Neural cell (in vitro differentiated cells): ENCODE measurements around the gene CTSH. TPM values are rescaled to one million over a fixed set of nuclear protein-coding genes. Genes with fewer than 3 reads are reported as not detected.

Source experiments
- H2AFZ ChIP-seq: fragments of 200-600, 300-800 bp; sonication (generic), shearing (Covaris generic); 2 replicates; pipeline ENCODE4 v1.6.0; 2014; ENCODE audit warnings: low read depth, mild to moderate bottlenecking, antibody characterized with exemption, low read length, moderate library complexity
- H3F3A ChIP-seq: fragments of 200-600 bp; shearing (Covaris generic); 2 replicates; pipeline ENCODE4 v1.6.1; 2016; ENCODE audit warnings: mild to moderate bottlenecking, moderate library complexity, mixed read lengths, antibody characterized with exemption, low read length; ENCODE audit not compliant: insufficient read depth, poor library complexity, severe bottlenecking
- H3K27ac ChIP-seq: fragments of 200-600, 300-800 bp; sonication (generic), shearing (Covaris generic); 2 replicates; pipeline ENCODE4 v1.5.1; 2014; ENCODE audit warnings: mild to moderate bottlenecking, low read length, moderate library complexity
- H3K27me3 ChIP-seq: fragments of 300-800, 200-600 bp; sonication (generic), shearing (Covaris generic); 2 replicates; pipeline ENCODE4 v1.6.0; 2014; ENCODE audit warnings: mild to moderate bottlenecking, low read depth, low read length, moderate library complexity; ENCODE audit not compliant: insufficient read depth
- H3K36me3 ChIP-seq: fragments of 300-800, 200-600 bp; sonication (generic), shearing (Covaris generic); 2 replicates; pipeline ENCODE4 v1.5.1; 2014; ENCODE audit warnings: mild to moderate bottlenecking, antibody characterized with exemption, low read length, moderate library complexity; ENCODE audit not compliant: insufficient read depth
- H3K4me2 ChIP-seq: fragments of 300-800, 200-600 bp; sonication (generic), shearing (Covaris generic); 2 replicates; pipeline ENCODE4 v1.6.0; 2014; ENCODE audit warnings: mild to moderate bottlenecking, low read length
- H3K4me3 ChIP-seq: fragments of 300-800, 200-600 bp; sonication (generic), shearing (Covaris generic); 2 replicates; pipeline ENCODE4 v1.5.1; 2014; ENCODE audit warnings: mild to moderate bottlenecking, low read length, moderate library complexity
- H3K79me2 ChIP-seq: fragments of 200-600 bp; shearing (Covaris generic); replicated peaks from 2 replicates; pipeline ENCODE4 v1.6.0; 2014; ENCODE audit warnings: mild to moderate bottlenecking, low read length, moderate library complexity; ENCODE audit not compliant: insufficient read depth
- H3K9ac ChIP-seq: fragments of 300-800, 200-600 bp; sonication (generic), shearing (Covaris generic); 2 replicates; pipeline ENCODE4 v1.6.1; 2016; ENCODE audit warnings: mild to moderate bottlenecking, low read length, mixed read lengths
- H3K9me2 ChIP-seq: fragments of 200-600 bp; shearing (Covaris generic); 2 replicates; pipeline ENCODE4 v1.6.1; 2016; ENCODE audit warnings: mild to moderate bottlenecking, low read length, mixed read lengths; ENCODE audit not compliant: insufficient read depth
- H3K9me3 ChIP-seq: fragments of 200-600, 300-800 bp; sonication (generic), shearing (Covaris generic); 2 replicates; pipeline ENCODE4 v1.6.1; 2016; ENCODE audit warnings: mild to moderate bottlenecking, mixed run types, low read length, moderate library complexity, mixed read lengths
- H4K20me1 ChIP-seq: fragments of 200-600 bp; shearing (Covaris generic); 2 replicates; pipeline ENCODE4 v1.6.1; 2016; ENCODE audit warnings: mild to moderate bottlenecking, mixed run types; ENCODE audit not compliant: insufficient read depth
- CTCF ChIP-seq: fragments of 450-650 bp; IDR thresholded peaks from 2 replicates; pipeline ENCODE4 v1.5.1; 2014; ENCODE audit warnings: antibody characterized with exemption, mild to moderate bottlenecking, moderate library complexity; ENCODE audit not compliant: poor library complexity, severe bottlenecking
- EP300 ChIP-seq: fragments of 450-650 bp; conservative IDR thresholded peaks from 2 replicates; pipeline ENCODE4 v1.6.1; 2014; ENCODE audit warnings: antibody characterized with exemption, mild to moderate bottlenecking, moderate library complexity; ENCODE audit not compliant: poor library complexity, severe bottlenecking
- EZH2 ChIP-seq: fragments of 200-600, 300-800 bp; shearing (Covaris generic), sonication (generic); IDR thresholded peaks from 2 replicates; pipeline ENCODE4 v1.6.1; 2014; ENCODE audit warnings: antibody characterized with exemption, low read length, borderline replicate concordance, mild to moderate bottlenecking; ENCODE audit not compliant: insufficient read depth, poor library complexity, severe bottlenecking
- MXI1 ChIP-seq: fragments of 450-650 bp; conservative IDR thresholded peaks from 2 replicates; pipeline ENCODE4 v1.6.1; 2014; ENCODE audit warnings: antibody characterized with exemption, mild to moderate bottlenecking; ENCODE audit not compliant: poor library complexity, severe bottlenecking
- POLR2AphosphoS5 ChIP-seq: IDR thresholded peaks from 2 replicates; pipeline ENCODE4 v1.6.1; 2012
- RAD21 ChIP-seq: fragments of 450-650 bp; conservative IDR thresholded peaks from 2 replicates; pipeline ENCODE4 v1.6.1; 2014; ENCODE audit warnings: antibody characterized with exemption, mild to moderate bottlenecking, moderate library complexity
- REST ChIP-seq: IDR thresholded peaks from 2 replicates; pipeline ENCODE4 v1.6.1; 2012; ENCODE audit warnings: borderline replicate concordance
- SMC3 ChIP-seq: fragments of 450-650 bp; conservative IDR thresholded peaks from 2 replicates; pipeline ENCODE4 v1.6.1; 2014; ENCODE audit warnings: antibody characterized with exemption, mild to moderate bottlenecking, moderate library complexity; ENCODE audit not compliant: poor library complexity
- TAF1 ChIP-seq: IDR thresholded peaks from 2 replicates; pipeline ENCODE4 v1.6.1; 2012; ENCODE audit warnings: low read depth
- polyA plus RNA-seq: library from polyadenylated mRNA; depleted of rRNA; stranded (reverse); fragments of >200 nt; gene quantifications from 2 replicates; pipeline ENCODE4 v1.2.3, GENCODE V29; 2014

CTSH gene
- polyA plus RNA-seq, 1 donor from 2014 or later: 3.3 TPM

- Histone ChIP-seq H3K36me3 (no peaks in the 10 kb centered on the region), H2AFZ (no peak overlapping the region), H3K4me2 (no peak overlapping the region), H3K9me3 (no peaks in the 10 kb centered on the region), H3K9me2 (no peaks in the 10 kb centered on the region), H3F3A (no peaks in the 10 kb centered on the region), H3K27ac (no peak overlapping the region), H4K20me1 (no peaks in the 10 kb centered on the region), H3K4me3 (no peak overlapping the region), H3K27me3 (peaks cover 21% of the 10 kb centered on the region), H3K9ac (no peak overlapping the region), H3K79me2 (no peaks in the 10 kb centered on the region)
- TF ChIP-seq REST: no peak
- no peak for TF ChIP-seq CTCF
These were observed 1.6 kb upstream of the CTSH start for GRCh38 chr15:78946493-78946892.

- no peak for TF ChIP-seq MXI1
- no peak for TF ChIP-seq TAF1
- no peak for TF ChIP-seq CTCF
- TF ChIP-seq POLR2AphosphoS5: no peak
- no peak for TF ChIP-seq RAD21
- no peak for TF ChIP-seq REST
- no peak for TF ChIP-seq EZH2
- TF ChIP-seq SMC3: no peak
- no peak for TF ChIP-seq EP300
- no peak overlapping the region for H3K27ac ChIP-seq
- H2AFZ ChIP-seq: no peak overlapping the region
- no peak overlapping the region for H3K9ac ChIP-seq
- no peaks in the 10 kb centered on the region for H3K79me2 ChIP-seq
- H3K9me2 ChIP-seq: no peaks in the 10 kb centered on the region
- H3F3A ChIP-seq: no peaks in the 10 kb centered on the region
- no peaks in the 10 kb centered on the region for H4K20me1 ChIP-seq
- H3K36me3 ChIP-seq: no peaks in the 10 kb centered on the region
- H3K4me2 ChIP-seq: no peak overlapping the region
- no peaks in the 10 kb centered on the region for H3K9me3 ChIP-seq
- H3K4me3 ChIP-seq: peak overlapping the region; percentile 69
- peaks cover 21% of the 10 kb centered on the region for H3K27me3 ChIP-seq
These were observed 632 bp downstream of the CTSH start for GRCh38 chr15:78944202-78944625.
